ENCODE measurements around the gene GALNT18.

The GALNT18 gene

GRCh38 chr11:11491589-11491988, 130.2 kb downstream of the GALNT18 start:
- no peak overlapping the region for H3K4me3 ChIP-seq (ENCODE audit: low read depth, low read length)
- H3K4me1 ChIP-seq = no peaks in the 10 kb centered on the region
- no peak for TF ChIP-seq CTCF (IDR thresholded peaks at IDR 0.05; ENCODE audit: low read depth, low read length)
- no peaks in the 10 kb centered on the region for H3K36me3 ChIP-seq
- no peaks in the 10 kb centered on the region for H3K9me3 ChIP-seq
- H3K27me3 ChIP-seq = no peaks in the 10 kb centered on the region
- DNase-seq = no peak

- H3K4me1 ChIP-seq = no peaks in the 10 kb centered on the region
- no peak for DNase-seq
- no peaks in the 10 kb centered on the region for H3K27me3 ChIP-seq
- H3K36me3 ChIP-seq = no peaks in the 10 kb centered on the region
- TF ChIP-seq CTCF (IDR thresholded peaks at IDR 0.05; ENCODE audit: low read depth, low read length) = no peak
- no peak overlapping the region for H3K4me3 ChIP-seq (ENCODE audit: low read depth, low read length)
- H3K9me3 ChIP-seq = no peaks in the 10 kb centered on the region
These were observed 130.8 kb downstream of the GALNT18 start for GRCh38 chr11:11491014-11491413.

DNA sequence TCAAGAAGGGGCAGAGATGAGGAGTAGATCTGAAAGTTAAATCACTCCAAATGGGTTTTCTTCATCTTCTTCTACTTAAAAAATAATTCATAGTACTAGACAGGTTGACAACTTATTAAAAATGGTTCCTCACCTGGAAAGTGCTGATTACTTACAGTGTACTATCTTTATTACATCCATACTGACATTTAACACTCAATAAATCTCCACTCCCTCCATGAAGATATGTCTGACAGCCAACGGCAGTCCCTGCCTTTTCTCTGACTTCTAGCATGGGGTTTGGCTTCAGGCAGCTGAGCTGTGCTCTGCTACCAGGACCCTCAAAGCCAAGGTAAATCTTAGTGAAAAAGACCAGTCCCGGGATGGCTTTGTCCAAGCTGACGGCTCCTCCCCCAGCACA, 135.4 kb downstream of the GALNT18 start:
- H3K36me3 ChIP-seq = no peaks in the 10 kb centered on the region
- no peaks in the 10 kb centered on the region for H3K4me1 ChIP-seq
- H3K9me3 ChIP-seq = no peaks in the 10 kb centered on the region
- DNase-seq = no peak
- H3K4me3 ChIP-seq (ENCODE audit: low read depth, low read length) = no peak overlapping the region
- TF ChIP-seq CTCF (IDR thresholded peaks at IDR 0.05; ENCODE audit: low read depth, low read length) = no peak
- no peaks in the 10 kb centered on the region for H3K27me3 ChIP-seq

DNA sequence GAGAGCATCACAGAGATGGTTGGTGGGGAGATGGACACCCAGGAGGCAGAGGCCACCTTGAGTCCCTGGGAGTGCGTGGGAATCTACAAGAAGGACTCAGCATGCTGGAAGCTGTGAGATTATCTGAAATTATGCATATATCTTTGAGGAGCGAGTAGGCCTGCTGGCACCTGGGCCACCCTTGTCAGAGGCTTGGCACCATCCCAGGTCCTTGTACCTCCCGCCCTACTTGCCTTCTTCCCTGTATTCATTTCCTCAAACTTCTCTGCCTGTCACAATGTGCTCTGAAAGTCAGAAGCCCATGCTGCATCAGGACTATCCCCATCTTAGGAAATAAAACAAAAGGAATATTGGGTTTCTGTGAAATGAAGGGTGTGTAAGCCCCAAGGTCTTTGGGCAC, 135.8 kb downstream of the GALNT18 start:
- Histone ChIP-seq H3K36me3 (no peaks in the 10 kb centered on the region), H3K9me3 (no peaks in the 10 kb centered on the region), H3K4me1 (no peaks in the 10 kb centered on the region), H3K4me3 (ENCODE audit: low read depth, low read length) (no peak overlapping the region), H3K27me3 (no peaks in the 10 kb centered on the region)
- DNase-seq = no peak
- TF ChIP-seq CTCF (IDR thresholded peaks at IDR 0.05; ENCODE audit: low read depth, low read length) = no peak

- DNase-seq = no peak
- TF ChIP-seq CTCF (IDR thresholded peaks at IDR 0.05; ENCODE audit: low read depth, low read length) = no peak
These were observed 138.2 kb downstream of the GALNT18 start for GRCh38 chr11:11483627-11484026.

DNA sequence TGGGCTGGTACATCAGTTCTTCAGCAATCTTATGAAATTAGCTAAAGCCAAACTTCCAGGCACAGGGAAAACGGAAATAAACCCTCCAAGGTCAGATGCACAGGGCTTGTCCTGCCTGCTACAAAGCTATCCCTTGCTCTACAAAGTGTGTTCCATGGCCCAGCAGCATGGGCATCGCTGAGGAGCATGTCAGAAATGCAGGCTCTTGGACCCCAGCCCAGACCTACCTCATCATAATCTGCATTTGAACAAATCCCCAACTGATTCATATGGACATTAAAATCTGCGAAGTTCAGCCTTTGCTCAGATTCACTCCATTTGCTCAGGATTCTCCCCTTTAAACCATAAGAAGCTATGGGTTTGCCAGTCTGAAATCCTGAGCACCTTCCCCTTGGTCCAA, 139.1 kb downstream of the GALNT18 start:
- peaks cover 2% of the 10 kb centered on the region; the same call in 1 of the 2 replicates for H3K4me1 ChIP-seq
- DNase-seq = no peak
- TF ChIP-seq CTCF (IDR thresholded peaks at IDR 0.05; ENCODE audit: low read depth, low read length) = no peak
- H3K4me3 ChIP-seq (ENCODE audit: low read depth, low read length) = no peak overlapping the region
- no peaks in the 10 kb centered on the region for H3K27me3 ChIP-seq
- H3K9me3 ChIP-seq = no peaks in the 10 kb centered on the region
- H3K36me3 ChIP-seq = no peaks in the 10 kb centered on the region

More at GRCh38 chr11:11483627-11484026, 138.2 kb downstream of the GALNT18 start:
- H3K27me3 ChIP-seq = no peaks in the 10 kb centered on the region
- no peaks in the 10 kb centered on the region for H3K36me3 ChIP-seq
- H3K9me3 ChIP-seq = no peaks in the 10 kb centered on the region
- peaks cover 2% of the 10 kb centered on the region; the same call in 1 of the 2 replicates for H3K4me1 ChIP-seq
- H3K4me3 ChIP-seq (ENCODE audit: low read depth, low read length) = no peak overlapping the region
